Kidney (tissue), 14 donors: ENCODE results near the gene FAM83F. TPM values are rescaled to one million over a fixed set of nuclear protein-coding genes. Genes with fewer than 3 reads are reported as not detected.

Experiments used
- DNase-seq, 5 donors: peaks; one replicate each; pipeline ENCODE4 v3.0.0-alpha.2; 2013 to 2020
- FAIRE-seq: peaks from 2 replicates; lab custom pipeline; 2012; peaks lifted over from hg19 to GRCh38; lab: Jason Lieb, UNC
- H3K27ac ChIP-seq, 2 donors: one replicate each; pipeline ENCODE4 v1.7.0; 2013; ENCODE audit warnings: low read depth in 2 of 2, low read length in 2 of 2, inconsistent platforms in 1 of 2
- H3K27me3 ChIP-seq: one replicate; pipeline ENCODE4 v1.7.1; 2013; ENCODE audit warnings: low read length, inconsistent platforms; ENCODE audit not compliant: control insufficient read depth, insufficient read depth
- H3K36me3 ChIP-seq, 3 donors: one replicate each; pipeline versions ENCODE4 v1.7.0 to v1.7.1; 2013; ENCODE audit warnings: low read length in 3 of 3, control low read depth in 1 of 3, inconsistent platforms in 1 of 3; ENCODE audit not compliant: insufficient read depth in 3 of 3, control insufficient read depth in 2 of 3
- H3K4me1 ChIP-seq, 3 donors: one replicate each; pipeline versions ENCODE4 v1.7.0 to v1.7.1; 2013; ENCODE audit warnings: low read length in 3 of 3, inconsistent platforms in 1 of 3, low read depth in 1 of 3; ENCODE audit not compliant: control insufficient read depth in 2 of 3, insufficient read depth in 2 of 3
- H3K4me3 ChIP-seq, 3 donors: one replicate each; pipeline versions ENCODE4 v1.7.0 to v1.8.1; 2013; ENCODE audit warnings: low read length in 3 of 3, control low read depth in 1 of 3, inconsistent platforms in 1 of 3
- H3K9ac ChIP-seq, 3 donors: one replicate each; pipeline versions ENCODE4 v1.7.0 to v1.7.1; 2013; ENCODE audit warnings: low read length in 3 of 3, control low read depth in 1 of 3, inconsistent platforms in 1 of 3
- H3K9me3 ChIP-seq, 3 donors: one replicate each; pipeline versions ENCODE4 v1.7.0 to v1.7.1; 2013; ENCODE audit warnings: low read length in 3 of 3, control low read depth in 1 of 3, inconsistent platforms in 1 of 3; ENCODE audit not compliant: control insufficient read depth in 2 of 3, insufficient read depth in 1 of 3
- intact Hi-C: fragments of 100-400 bp; cut with DNase I; formaldehyde crosslinking; loops from one replicate; pipeline ENCODE4 v1.11.1; 2022
- polyA plus RNA-seq: library from polyadenylated mRNA; stranded (reverse); fragments of 350-450 nt; fragmentation: Illumina TruSeq; extraction: RNeasy Lipid Tissue Mini Kit (QIAGEN cat#74804); gene quantifications from one replicate; pipeline ENCODE4 v1.2.3, GENCODE V29; 2014; ENCODE audit warnings: low read depth, low replicate concordance; ENCODE audit not compliant: insufficient read depth
- total RNA-seq: library from RNA; stranded (reverse); fragmentation: NEBNext Ultra II Directional; extraction: Animal tissue kit (Norgen Biotek cat#: 25700); gene quantifications from one replicate; pipeline ENCODE4 v1.2.1, GENCODE V29; 2021
- TF ChIP-seq, protein P1 (sequence below): IDR thresholded peaks from 3 replicates; pipeline ENCODE4 v1.5.1; 2012; ENCODE audit warnings: mild to moderate bottlenecking, moderate library complexity, borderline replicate concordance; ENCODE audit not compliant: insufficient read depth; ENCODE audit errors: extremely low read depth
- donor health status: control.
- donor health status: control.
- donor health status: control.
- donor health status: control.
- donor health status: control.
- donor health status: DM: yes; HTN: yes; CAD: no.
- donor health status: Normal renal cell carcinoma (clear cell type).

FAM83F gene
- total and polyA plus RNA-seq, 2 donors from 2014 or later = 6.8 to 13.1 TPM

DNA sequence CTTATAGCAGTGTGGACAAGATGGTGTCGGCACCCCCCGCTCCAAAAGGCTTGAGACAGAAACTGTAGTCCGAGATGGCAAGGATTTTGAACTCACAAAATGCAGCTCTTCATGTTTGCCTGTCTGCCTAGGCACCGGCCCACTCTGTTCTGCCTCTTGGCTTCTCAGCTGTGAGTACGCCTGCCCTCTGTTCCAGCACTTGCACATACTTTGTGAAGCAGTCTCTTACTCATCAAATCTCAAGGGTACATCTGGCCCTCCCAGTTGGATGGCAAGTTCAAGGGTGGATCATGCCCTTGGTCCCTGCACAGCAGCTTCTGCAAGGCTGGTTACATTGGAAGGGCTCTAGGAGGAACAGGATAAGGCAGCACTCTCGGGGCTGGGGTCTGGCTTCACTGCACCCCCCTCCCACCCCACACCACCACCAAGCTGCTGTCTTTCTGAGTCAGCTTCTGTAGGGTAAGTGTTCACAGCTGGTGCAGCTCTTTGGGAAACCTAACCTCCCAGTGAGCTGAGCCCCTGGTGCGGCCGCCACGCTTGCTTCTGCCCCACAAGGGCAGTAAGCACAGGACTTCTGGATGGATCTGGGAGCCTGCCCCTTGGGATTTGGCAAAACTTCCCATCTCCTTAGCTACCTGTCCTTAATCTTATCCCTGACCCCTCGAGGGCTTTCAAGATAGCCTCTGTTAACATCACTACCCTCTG, 37.2 kb downstream of the FAM83F start:
- no peak for DNase-seq
- H3K9me3 ChIP-seq = no peaks in the 10 kb centered on the region
- H3K36me3 ChIP-seq = no peaks in the 10 kb centered on the region
- intact Hi-C loops = no loop called here
- H3K9ac ChIP-seq = no peak overlapping the region
- no peaks in the 10 kb centered on the region for H3K27me3 ChIP-seq
- H3K4me1 ChIP-seq = peaks cover 0 to 12% (median 0%) of the 10 kb centered on the region in 3 donors
- no peak for FAIRE-seq
- TF ChIP-seq, protein P1, sequence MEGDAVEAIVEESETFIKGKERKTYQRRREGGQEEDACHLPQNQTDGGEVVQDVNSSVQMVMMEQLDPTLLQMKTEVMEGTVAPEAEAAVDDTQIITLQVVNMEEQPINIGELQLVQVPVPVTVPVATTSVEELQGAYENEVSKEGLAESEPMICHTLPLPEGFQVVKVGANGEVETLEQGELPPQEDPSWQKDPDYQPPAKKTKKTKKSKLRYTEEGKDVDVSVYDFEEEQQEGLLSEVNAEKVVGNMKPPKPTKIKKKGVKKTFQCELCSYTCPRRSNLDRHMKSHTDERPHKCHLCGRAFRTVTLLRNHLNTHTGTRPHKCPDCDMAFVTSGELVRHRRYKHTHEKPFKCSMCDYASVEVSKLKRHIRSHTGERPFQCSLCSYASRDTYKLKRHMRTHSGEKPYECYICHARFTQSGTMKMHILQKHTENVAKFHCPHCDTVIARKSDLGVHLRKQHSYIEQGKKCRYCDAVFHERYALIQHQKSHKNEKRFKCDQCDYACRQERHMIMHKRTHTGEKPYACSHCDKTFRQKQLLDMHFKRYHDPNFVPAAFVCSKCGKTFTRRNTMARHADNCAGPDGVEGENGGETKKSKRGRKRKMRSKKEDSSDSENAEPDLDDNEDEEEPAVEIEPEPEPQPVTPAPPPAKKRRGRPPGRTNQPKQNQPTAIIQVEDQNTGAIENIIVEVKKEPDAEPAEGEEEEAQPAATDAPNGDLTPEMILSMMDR = no peak
- H3K4me3 ChIP-seq = no peak overlapping the region
- H3K27ac ChIP-seq = no peak overlapping the region

DNA sequence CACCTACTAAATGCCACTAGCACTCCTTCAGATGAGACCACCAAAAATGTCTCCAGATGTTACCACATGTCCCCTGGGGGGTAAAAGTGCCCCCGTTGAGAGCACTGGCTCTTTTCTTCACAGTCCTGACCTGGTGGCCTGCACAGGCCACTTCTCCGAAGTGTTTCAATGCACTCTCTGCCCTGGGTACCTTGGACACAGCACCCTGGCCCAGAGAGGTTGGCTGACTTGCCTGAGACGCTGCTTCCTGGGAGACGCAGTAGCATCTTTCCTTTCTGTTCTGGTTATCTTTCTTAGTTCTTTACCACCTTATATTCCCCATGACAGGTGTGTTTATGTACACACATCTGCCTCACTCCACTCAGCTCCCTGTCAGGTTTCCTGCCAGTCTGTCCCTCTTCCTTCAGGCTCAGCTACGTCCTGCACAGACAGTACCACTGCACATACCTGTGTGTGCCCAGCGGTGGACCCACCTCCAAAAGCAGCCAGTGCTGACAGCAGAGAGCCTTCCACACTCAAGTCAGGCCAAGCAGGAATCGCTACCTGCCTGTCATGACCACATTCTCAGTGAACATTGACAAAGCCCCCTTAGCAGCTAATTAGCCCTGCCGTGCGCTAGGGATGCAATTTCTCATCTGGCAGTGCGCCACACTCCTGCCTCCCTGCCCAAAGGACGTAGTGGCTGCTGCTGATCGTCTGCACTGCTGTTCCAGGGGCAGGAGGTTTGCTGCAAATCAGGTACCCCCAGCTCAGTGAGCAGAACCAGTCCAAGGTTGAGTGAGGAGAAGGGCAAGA, 39.0 kb downstream of the FAM83F start:
- DNase-seq = no peak
- peaks cover 0 to 4% (median 0%) of the 10 kb centered on the region in 3 donors for H3K4me1 ChIP-seq
- intact Hi-C loops = no loop called here

DNA sequence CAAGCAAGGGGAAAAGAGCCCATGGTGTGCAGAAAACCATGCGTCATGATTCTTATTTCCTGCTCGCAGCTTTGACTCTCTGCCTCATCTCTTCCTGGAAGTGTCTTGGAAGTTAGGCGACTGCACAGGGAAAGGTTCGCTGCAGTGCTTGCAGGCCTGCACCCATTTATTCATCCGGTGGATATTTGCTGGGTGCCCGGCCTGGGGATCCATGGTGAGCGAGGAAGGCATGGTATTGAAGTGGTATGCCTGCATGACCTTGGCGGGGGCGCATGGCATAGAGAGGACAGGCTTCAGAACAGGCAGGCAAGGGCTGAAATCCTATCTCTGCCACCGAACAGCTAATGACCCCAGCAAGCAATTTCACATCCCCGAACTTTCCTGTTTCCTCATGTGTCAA, 40.6 kb downstream of the FAM83F start:
- FAIRE-seq = no peak
- DNase-seq = no peak
- Histone ChIP-seq H3K4me1 (peaks cover 5 to 6% (median 6%) of the 10 kb centered on the region in 3 donors), H3K27ac (no peak overlapping the region), H3K9me3 (no peaks in the 10 kb centered on the region), H3K9ac (no peak overlapping the region), H3K36me3 (no peaks in the 10 kb centered on the region), H3K4me3 (no peak overlapping the region), H3K27me3 (no peaks in the 10 kb centered on the region)
- TF ChIP-seq, protein P1 = no peak
- intact Hi-C loops = no loop called here

More for the DNA sequence above, 39.0 kb downstream of the FAM83F start:
- no peak overlapping the region for H3K4me3 ChIP-seq
- no peak for FAIRE-seq
- H3K9me3 ChIP-seq = no peaks in the 10 kb centered on the region
- TF ChIP-seq, protein P1 = no peak
- no peaks in the 10 kb centered on the region for H3K27me3 ChIP-seq
- no peak overlapping the region for H3K27ac ChIP-seq
- no peak overlapping the region for H3K9ac ChIP-seq
- H3K36me3 ChIP-seq = no peaks in the 10 kb centered on the region
